T follicular helper cell (primary cell): ENCODE results near the gene SLC1A7.
A peak's percentile ranks its signal among the peaks of the same experiment; 100 is the strongest.
"Not testable (repeated sequence)": the region's sequence is repeated elsewhere in the genome, so short reads cannot be mapped to it uniquely, and the experiment has no call there.

ENCODE experiments used
- DNase-seq: peaks from one replicate; pipeline ENCODE4 v3.0.0-alpha.2; 2020; ENCODE audit warnings: low read depth
- total RNA-seq, 2 experiments: gene quantifications; one replicate each; lab custom pipeline; 2026; lab: John Stamatoyannopoulos, UW

SLC1A7 gene
- 0 to 0.06 reads per million in 2 experiments for total RNA-seq

- DNase-seq = no peak
Measured at GRCh38 chr1:53142226-53142853, at the start of gene SLC1A7. Gene SLC1A7 (minus strand): TSS chr1:53142638. CDS start chr1:53142449, 189 bp downstream.

- no peak for DNase-seq
Measured at GRCh38 chr1:53190210-53190611, 47.8 kb upstream of the SLC1A7 start.

DNA sequence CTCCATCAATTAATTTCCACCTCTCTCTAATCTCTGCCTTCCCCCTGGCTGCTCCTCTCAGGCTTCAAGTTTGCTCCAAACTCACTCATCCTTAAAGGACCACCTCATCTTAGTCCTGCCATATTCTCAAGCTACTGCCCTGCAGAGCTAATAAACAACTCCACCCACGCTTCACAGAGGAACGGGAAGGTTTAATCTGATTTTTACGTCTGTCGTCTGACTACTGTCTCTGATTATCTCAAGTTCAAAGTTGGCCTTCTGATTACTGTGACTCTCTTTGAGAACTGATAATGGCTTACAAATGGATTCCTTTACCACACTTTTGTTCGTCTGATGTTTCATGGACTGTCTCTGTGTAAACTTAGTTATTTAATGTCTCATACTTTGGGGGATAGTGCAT, 46.6 kb upstream of the SLC1A7 start:
- no peak for DNase-seq

GRCh38 chr1:53188099-53188498, 45.7 kb upstream of the SLC1A7 start:
- DNase-seq = no peak

DNA sequence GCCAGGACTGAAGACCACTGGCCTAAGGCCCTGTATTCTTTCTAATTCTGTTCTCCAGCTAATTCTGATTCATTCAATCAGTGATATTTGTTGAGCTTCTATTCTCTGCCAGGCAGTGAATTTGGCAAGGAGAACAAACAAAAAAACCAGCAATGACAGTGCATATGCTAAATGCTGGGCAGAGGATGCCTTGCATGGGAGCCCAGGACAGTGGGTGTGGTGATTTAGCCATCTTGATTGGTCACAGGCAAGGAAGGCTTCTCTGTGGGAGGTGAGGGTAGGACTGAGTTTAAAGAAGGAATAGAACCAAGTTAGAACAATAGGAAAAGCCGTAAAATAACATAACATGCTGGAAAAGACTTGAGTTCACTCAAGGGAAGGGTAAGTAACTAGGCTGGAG, 45.0 kb upstream of the SLC1A7 start:
- DNase-seq = no peak

DNA sequence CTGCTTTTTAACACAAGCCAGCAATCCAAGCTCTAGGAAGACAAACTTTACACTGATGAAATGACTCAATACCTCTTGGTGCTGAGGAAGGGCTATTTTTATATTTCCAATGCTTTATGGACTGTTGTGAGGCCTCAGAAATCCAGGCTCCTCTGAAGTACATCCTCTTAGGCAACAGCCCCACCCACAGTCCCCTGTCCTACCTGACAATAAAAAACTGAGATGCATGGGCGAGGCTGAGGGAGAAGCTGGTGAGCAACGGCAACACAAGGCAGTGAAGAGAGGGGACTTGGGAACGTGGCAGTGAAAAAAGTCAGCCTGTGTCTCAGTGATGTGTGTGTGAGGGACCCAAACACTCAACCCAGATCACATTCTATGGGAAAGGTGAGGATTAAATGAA, 44.1 kb upstream of the SLC1A7 start:
- no peak for DNase-seq

GRCh38 chr1:53185955-53186297, 43.5 kb upstream of the SLC1A7 start:
- DNase-seq = not testable (repeated sequence)

DNA sequence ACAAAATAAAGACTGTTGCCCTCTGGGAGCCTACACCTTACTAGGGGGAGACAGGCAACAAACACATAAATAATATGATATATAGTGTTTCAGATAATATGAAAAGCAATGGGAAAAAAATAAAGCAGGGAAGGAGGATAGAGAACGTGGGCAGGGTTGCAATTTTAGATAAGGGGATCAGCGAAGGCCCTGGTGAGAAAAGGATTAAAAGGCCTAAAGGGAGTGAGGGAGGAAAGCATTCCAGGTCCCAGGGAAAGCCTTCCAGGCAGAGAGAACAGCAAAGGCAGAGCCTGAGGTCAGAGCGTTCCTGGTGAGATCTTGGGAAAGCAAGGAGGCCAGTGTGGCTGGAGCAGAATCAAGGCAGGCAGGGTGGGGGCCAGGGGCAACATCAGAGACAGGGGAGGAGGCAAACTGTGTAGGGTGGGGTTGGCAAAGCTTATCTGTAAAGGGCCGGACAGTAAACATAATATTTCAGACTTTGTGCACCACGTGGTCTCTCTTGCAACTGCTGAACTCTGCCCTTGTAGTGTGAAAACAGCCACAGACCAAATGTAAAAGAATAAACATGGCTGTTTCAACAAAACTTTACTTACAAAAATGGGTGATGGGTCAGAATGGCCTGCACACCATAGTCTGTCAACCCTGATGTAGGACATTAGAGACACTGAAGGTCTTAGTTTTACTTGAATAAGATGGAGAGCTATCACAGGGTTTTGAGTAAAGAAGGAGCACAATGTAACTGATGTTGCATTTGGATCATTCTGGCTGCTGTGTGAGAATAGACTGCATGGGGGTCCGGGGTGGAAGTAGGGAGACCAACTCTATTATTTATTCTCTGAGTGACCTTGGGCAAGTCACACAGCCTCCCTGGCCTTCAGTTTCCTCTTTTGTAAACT, 40.9 kb upstream of the SLC1A7 start:
- no peak for DNase-seq

DNA sequence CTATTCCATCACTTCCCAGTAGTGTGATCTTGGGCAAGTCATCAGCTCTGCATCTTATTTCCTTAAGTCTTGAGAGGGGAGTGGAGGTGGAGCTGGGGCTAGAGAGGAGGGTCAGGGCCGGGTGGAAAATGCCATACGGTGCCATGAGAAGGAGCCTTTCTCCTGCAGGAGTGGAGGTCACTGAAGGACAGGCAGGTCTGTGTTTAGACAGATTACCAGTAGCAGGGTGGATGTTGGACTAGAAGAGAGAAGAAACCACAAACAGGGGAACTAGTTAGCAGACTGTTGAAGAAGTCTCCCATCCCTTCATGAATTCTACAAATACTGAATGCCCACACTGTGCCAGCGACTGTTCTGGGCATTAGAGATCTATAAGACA, 40.3 kb upstream of the SLC1A7 start:
- no peak for DNase-seq

DNA sequence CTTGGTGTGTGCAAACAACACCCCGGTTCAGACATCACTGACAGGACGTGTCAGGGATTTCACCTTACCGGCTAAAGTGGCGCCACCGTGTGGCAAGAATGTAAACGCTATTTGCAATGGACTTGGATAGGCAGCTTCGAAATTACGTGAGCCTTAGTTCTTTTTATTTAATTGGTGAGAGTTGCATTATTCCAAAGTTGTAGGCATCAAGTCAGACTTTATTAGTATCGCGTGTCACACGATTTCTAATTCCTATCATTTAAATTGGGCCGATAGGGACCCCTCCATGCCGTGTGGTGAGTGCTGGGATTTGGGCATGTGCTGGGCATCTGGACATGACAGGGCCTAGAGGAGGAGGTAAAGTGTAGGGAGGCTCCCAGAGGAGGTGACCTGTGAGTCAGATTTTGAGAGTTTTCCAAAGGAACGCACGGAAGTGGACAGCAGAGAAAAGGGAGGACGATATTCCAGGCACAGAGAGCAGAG, 39.7 kb upstream of the SLC1A7 start:
- DNase-seq = peak; percentile 65

DNA sequence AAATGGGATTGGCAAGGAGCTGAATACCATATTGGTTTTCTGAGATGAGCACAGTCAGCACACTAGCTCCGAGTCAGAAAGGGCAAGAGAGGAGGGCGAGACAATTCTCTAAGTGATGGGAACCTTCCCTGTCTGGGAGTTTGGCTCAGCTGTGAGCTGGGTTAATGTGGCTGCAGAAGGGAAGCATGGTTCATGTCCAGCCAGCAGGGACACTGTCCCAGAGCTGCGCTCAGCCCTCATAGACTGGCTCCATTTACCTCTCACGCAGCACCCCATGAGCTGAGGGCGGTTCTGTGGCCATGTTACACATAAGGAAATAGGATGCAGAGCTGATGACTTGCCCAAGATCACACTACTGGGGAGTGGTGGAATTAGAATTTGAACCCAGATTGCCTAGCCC, 38.5 kb upstream of the SLC1A7 start:
- DNase-seq = no peak

DNA sequence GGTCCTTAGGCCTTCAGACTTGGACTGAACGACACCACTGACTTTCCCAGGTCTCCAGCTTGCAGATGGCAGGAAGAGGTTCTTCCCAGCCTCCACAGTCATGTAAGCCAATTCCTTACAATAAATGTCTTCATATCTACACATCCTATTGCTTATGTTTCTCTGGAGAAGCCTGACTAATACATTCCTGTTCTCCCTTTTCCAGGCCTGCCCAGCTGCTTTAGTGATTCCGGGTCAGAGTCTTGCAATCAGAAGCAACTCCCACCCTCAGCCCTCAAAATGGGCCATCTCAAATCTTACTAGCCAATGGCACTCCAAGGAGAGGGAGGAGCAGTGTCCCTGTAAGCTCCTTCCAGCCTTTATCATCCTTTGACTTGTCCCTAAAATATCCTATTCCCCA, 37.8 kb upstream of the SLC1A7 start:
- no peak for DNase-seq

DNA sequence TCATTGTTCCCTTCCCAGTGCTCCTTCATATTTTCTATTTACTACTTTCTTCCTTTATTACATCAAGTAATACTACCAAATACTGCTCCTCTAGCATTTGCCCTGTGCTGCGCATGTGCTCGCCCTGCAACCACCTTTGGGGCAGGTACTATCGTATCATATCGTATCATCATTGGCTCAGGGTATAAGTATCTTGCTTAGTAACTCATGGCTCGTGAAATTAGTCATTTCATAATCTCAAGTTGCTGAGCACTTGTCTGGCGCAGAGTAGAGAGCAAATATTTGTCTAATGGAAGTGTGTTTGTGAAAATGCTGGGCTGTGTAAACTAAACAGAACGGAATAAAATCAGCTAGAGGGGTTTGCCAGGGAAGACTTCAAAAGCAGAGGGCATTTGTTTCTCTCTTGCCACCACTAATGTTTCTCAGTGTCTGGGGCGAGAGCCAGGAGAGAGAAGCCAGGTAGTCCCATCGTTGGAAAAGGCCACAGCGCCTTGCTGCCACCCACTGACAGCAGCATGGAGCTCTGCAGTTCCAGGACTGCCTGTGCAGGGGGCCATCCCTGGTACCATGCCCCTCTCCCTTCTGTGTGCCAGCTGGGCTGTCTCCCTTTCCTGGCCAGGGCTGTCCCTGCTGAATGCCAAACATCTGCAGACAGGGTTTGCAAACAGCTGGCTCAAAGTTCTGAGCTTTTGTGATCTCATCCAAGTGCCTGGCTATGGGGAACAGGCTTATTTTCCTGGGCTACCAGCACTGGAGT, 34.2 kb upstream of the SLC1A7 start:
- DNase-seq = no peak

DNA sequence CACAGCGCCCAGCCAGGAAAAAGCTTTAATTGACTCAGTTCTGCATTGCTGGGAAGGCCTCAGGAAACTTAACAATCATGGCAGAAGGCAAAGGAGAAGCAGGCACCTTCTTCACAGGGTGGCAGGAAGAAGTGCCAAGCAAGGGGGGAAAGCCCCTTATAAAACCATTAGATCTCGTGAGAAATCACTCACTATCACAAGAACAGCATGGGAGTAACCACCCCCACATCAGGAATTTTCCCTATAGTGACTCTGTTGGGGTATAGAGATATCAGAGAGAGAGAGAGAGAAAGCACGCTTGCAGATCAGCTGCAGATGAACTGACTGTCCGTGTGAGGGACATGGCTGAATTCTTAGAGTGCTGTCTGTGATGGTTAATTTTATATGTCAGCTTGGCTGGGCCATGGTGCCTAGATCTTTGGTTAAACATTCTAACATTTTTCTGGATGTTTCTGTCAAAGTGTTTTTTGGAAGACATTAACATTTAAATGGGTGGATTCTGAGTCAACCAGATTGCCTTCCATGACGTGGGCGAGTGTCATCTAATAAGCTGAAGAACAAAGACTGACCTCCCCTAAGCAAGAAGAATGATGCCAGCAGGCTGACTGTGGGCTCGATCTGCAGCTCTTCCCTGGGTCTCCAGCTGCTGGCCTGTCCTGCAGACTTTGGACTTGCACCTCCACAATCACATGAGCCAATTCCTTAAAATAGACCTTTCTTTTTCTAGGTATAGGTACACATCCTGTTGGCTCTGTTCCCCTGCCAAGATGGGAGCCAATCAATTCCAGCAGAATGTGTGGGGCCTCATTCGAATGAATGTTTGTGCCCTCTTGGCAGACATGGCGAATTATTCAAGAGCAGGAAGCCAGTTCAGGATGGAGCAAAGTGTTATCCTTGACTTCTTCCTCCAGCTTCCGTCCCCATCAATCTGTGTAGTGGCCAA, 32.8 kb upstream of the SLC1A7 start:
- no peak for DNase-seq

DNA sequence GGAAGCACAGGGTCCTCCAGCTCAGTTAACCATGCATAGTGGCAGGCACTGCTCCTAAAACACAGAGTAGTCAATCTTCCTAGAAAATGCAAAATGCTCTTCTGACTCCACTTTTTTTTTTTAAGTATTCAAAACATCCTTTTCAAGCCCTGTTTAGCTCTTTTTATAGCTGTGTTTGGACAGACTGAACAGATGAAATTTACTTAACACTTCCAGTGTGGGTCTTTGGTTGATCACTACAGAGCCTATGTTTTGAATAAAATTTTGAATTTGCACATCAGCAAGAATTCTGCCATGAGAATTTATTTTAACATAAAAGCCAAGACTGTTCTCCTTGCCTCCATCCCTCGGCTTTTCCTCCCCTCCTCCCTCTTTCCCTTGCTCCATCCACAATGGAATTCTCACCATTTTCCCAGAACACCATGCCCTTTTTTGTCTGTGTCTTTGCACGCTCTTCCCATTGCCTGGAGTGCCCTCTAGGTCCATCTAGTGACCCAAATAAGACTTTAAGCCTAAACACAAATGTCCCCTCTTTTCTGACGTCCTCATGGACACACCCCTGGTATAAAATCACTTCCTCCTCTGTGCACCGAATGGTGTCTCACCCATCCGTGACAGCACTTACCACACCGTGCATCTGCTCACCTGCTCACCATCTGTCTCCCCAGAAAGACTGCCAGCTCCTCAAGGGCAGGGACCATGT, 30.1 kb upstream of the SLC1A7 start:
- no peak for DNase-seq

DNA sequence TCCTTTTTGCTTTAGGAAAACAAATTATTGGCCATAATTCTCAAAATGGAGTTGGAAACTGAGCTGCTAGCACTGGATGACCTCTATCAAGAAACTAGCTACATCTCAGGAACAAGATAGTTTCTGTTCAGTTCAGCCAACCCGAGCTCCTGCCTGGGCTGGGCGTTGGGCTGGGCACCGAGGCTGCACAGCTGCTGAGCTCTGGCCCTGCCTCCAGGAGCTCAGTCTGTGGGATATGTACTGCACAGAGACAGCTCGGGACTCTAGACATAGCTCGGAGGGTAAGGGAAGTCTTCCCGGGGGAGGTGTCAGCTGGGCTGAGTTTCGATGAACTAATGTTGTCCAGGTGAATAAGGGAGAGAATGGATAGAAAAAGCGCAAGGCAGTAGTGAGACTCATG, 24.5 kb upstream of the SLC1A7 start:
- no peak for DNase-seq

DNA sequence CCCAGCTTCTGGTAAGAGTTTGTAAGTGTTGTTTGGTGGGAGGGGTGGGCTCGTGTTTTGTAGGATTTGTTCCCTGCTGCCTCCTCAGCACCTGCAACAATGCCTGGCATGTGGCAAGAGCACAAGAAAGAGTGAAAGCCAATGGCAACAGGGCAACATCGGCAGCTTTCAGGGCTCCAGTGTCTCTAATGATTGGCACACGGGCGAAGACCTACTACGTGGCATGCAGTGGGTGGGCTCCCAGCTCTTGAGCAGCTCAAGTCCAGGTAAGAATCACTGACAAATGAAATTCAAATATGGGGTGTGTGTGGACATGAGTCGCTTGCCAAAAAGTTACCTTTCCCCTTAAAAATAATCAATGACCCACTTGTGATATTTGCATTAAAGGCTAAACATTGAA, 23.9 kb upstream of the SLC1A7 start:
- no peak for DNase-seq

GRCh38 chr1:53165408-53165961, 23.0 kb upstream of the SLC1A7 start:
- no peak for DNase-seq

- DNase-seq = no peak
Measured at GRCh38 chr1:53163291-53163768, 20.9 kb upstream of the SLC1A7 start.

DNA sequence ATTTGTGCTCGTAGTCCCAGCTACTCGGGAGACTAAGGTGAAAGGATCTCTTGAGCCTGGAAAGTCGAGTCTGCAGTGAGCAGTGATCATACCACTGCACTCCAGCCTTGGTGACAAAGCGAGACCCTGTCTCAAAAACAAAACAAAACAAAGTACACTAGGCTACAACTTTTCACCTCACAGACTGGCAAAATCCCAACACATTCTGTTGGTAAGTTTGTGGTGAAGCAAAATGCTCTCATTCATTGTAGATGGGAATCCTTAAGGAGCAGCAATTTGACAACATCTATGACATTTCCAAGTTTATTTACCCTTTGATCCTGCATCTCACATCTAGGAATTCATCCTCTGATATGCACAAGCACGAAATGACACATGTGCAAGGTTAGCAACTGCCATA, 20.2 kb upstream of the SLC1A7 start:
- no peak for DNase-seq
